OCI-LY7 (cell line): ENCODE results near the gene FAM3D. TPM values are rescaled to one million over a fixed set of nuclear protein-coding genes. Genes with fewer than 3 reads are reported as not detected.

Source experiments
- BruUV-seq: library from RNA; stranded (reverse); fragments of 400-500 nt; replicated peaks from 2 replicates; lab custom pipeline; 2021; lab: Mats Ljungman, UMichigan
- CTCF ChIA-PET: fragments of 300-600 bp; sonication (Branson Sonifier 250); formaldehyde crosslinking; loops from one replicate; lab custom pipeline; 2022; ENCODE audit warnings: antibody characterized with exemption; ENCODE audit not compliant: unreplicated experiment; lab: Charles Lee
- POLR2A ChIA-PET: fragments of 300-600 bp; sonication (Branson Sonifier 250); formaldehyde crosslinking; loops from one replicate; lab custom pipeline; 2022; ENCODE audit warnings: antibody characterized with exemption; lab: Charles Lee
- DNase-seq: peaks from one replicate; pipeline ENCODE4 v3.0.0-alpha.2; 2015; ENCODE audit warnings: low spot score
- H2AFZ ChIP-seq: fragments of 200-600 bp; sonication (generic), shearing (Covaris generic); 2 replicates; pipeline ENCODE4 v1.6.1; 2014; ENCODE audit warnings: mild to moderate bottlenecking, antibody characterized with exemption, low read length, moderate library complexity
- H3K27ac ChIP-seq: fragments of 200-600 bp; sonication (generic); 2 replicates; pipeline ENCODE4 v1.5.1; 2014; ENCODE audit warnings: mixed run types, low read depth, mild to moderate bottlenecking, moderate library complexity, low read length, inconsistent platforms; ENCODE audit not compliant: poor library complexity, severe bottlenecking
- H3K36me3 ChIP-seq: fragments of 200-600 bp; sonication (generic); 2 replicates; pipeline ENCODE4 v1.6.1; 2014; ENCODE audit warnings: mild to moderate bottlenecking, antibody characterized with exemption, low read length, moderate library complexity, mixed read lengths; ENCODE audit not compliant: insufficient read depth
- H3K4me1 ChIP-seq: fragments of 200-600 bp; sonication (generic); 2 replicates; pipeline ENCODE4 v1.5.1; 2014; ENCODE audit warnings: mild to moderate bottlenecking, low read length; ENCODE audit not compliant: insufficient read depth, poor library complexity, severe bottlenecking
- H3K4me2 ChIP-seq: fragments of 200-600 bp; sonication (generic); 2 replicates; pipeline ENCODE4 v1.6.1; 2014; ENCODE audit warnings: mild to moderate bottlenecking, low read length
- H3K4me3 ChIP-seq: fragments of 200-600 bp; sonication (generic); 2 replicates; pipeline ENCODE4 v1.5.1; 2014; ENCODE audit warnings: mild to moderate bottlenecking, low read depth, low read length; ENCODE audit not compliant: poor library complexity, severe bottlenecking
- H3K79me2 ChIP-seq: fragments of 200-600 bp; sonication (generic); 2 replicates; pipeline ENCODE4 v1.6.1; 2016; ENCODE audit warnings: low read depth, mild to moderate bottlenecking, low read length, moderate library complexity, mixed read lengths; ENCODE audit not compliant: insufficient read depth
- H3K9me2 ChIP-seq: fragments of 200-600 bp; sonication (generic); 2 replicates; pipeline ENCODE4 v1.6.1; 2016; ENCODE audit warnings: mild to moderate bottlenecking, low read length, mixed read lengths; ENCODE audit not compliant: insufficient read depth
- H3K9me3 ChIP-seq: fragments of 200-600 bp; sonication (generic); 2 replicates; pipeline ENCODE4 v1.6.1; 2014; ENCODE audit warnings: mild to moderate bottlenecking, mixed run types, low read length, mixed read lengths
- H4K20me1 ChIP-seq: fragments of 200-600 bp; sonication (generic); 2 replicates; pipeline ENCODE4 v1.6.1; 2014; ENCODE audit warnings: mild to moderate bottlenecking, antibody characterized with exemption, low read length, moderate library complexity, mixed read lengths; ENCODE audit not compliant: insufficient read depth
- CTCF ChIP-seq: fragments of 200-600 bp; sonication (generic); conservative IDR thresholded peaks from 2 replicates; pipeline ENCODE4 v1.5.1; 2014; ENCODE audit warnings: mild to moderate bottlenecking, antibody characterized with exemption, low read length, moderate library complexity, mixed read lengths
- EZH2phosphoT487 ChIP-seq: fragments of 200-600 bp; sonication (generic); IDR thresholded peaks from 2 replicates; pipeline ENCODE4 v1.6.1; 2018; ENCODE audit warnings: low read depth, borderline replicate concordance, mild to moderate bottlenecking, mixed run types, antibody characterized with exemption, low read length, moderate library complexity, mixed read lengths
- intact Hi-C: fragments of 100-400 bp; cut with micrococcal nuclease; formaldehyde crosslinking; loops from one replicate; pipeline ENCODE4 v1.10.0; 2022; ENCODE audit not compliant: unreplicated experiment
- total RNA-seq, 2 experiments: library from RNA; depleted of rRNA in 1 of 2; stranded (reverse); fragments of >200 nt in 1 of 2; shearing (Covaris generic) in 1 of 2; gene quantifications; 2 replicates each; pipeline ENCODE4 v1.2.3, GENCODE V29; 2014 to 2022

Gene FAM3D
- total RNA-seq, 2 experiments from 2014 or later = not detected

GRCh38 chr3:58625196-58625824, 41.3 kb downstream of the FAM3D start:
- Histone ChIP-seq H3K9me3 (no peaks in the 10 kb centered on the region), H3K4me3 (no peak overlapping the region), H3K36me3 (no peaks in the 10 kb centered on the region), H3K9me2 (no peaks in the 10 kb centered on the region), H3K79me2 (no peaks in the 10 kb centered on the region), H3K4me2 (no peak overlapping the region), H3K27ac (no peak overlapping the region), H2AFZ (no peak overlapping the region), H4K20me1 (no peaks in the 10 kb centered on the region), H3K4me1 (no peaks in the 10 kb centered on the region)
- no peak for DNase-seq
- ChIA-PET CTCF (no interaction called here), POLR2A (no interaction called here)
- BruUV-seq = no TSS peak
- intact Hi-C loops = no loop called here
- TF ChIP-seq EZH2phosphoT487 (no peak), CTCF (no peak)

- Histone ChIP-seq H3K4me1 (no peaks in the 10 kb centered on the region), H4K20me1 (no peaks in the 10 kb centered on the region), H3K4me2 (no peak overlapping the region), H3K36me3 (no peaks in the 10 kb centered on the region), H3K9me2 (no peaks in the 10 kb centered on the region), H3K79me2 (no peaks in the 10 kb centered on the region), H2AFZ (no peak overlapping the region), H3K27ac (no peak overlapping the region), H3K9me3 (no peaks in the 10 kb centered on the region), H3K4me3 (no peak overlapping the region)
- no peak for DNase-seq
- TF ChIP-seq CTCF (no peak), EZH2phosphoT487 (no peak)
- no TSS peak for BruUV-seq
- ChIA-PET CTCF (no interaction called here), POLR2A (no interaction called here)
- intact Hi-C loops = no loop called here
These were observed 42.0 kb downstream of the FAM3D start for GRCh38 chr3:58624550-58624949.

- ChIA-PET POLR2A (no interaction called here), CTCF (no interaction called here)
- H3K27ac ChIP-seq = no peak overlapping the region
- no peak overlapping the region for H3K4me2 ChIP-seq
- H2AFZ ChIP-seq = no peak overlapping the region
- BruUV-seq = no TSS peak
- DNase-seq = no peak
- no peaks in the 10 kb centered on the region for H3K9me3 ChIP-seq
- no peaks in the 10 kb centered on the region for H4K20me1 ChIP-seq
- H3K36me3 ChIP-seq = no peaks in the 10 kb centered on the region
- TF ChIP-seq CTCF = no peak
- TF ChIP-seq EZH2phosphoT487 = no peak
- intact Hi-C loops = no loop called here
- H3K4me1 ChIP-seq = no peaks in the 10 kb centered on the region
- no peak overlapping the region for H3K4me3 ChIP-seq
- H3K9me2 ChIP-seq = no peaks in the 10 kb centered on the region
- no peaks in the 10 kb centered on the region for H3K79me2 ChIP-seq
These were observed 42.6 kb downstream of the FAM3D start for GRCh38 chr3:58623961-58624360.
